HG03565 (cell line): ENCODE data around the gene S1PR3.

Experiments
- ATAC-seq: cut with Tn5 transposase; IDR thresholded peaks from one replicate; pipeline ENCODE4 v1.9.1; 2021; ENCODE audit warnings: mild to moderate bottlenecking, moderate library complexity; ENCODE audit not compliant: unreplicated experiment

S1PR3 gene

GRCh38 chr9:88968799-88969198 lies 22.5 kb upstream of the S1PR3 start:
- ATAC-seq: no peak

- ATAC-seq: no peak
Measured at GRCh38 chr9:88969646-88970373, 21.5 kb upstream of the S1PR3 start.

GRCh38 chr9:88971131-88971960 lies 19.9 kb upstream of the S1PR3 start:
- ATAC-seq: no peak

GRCh38 chr9:88972401-88972800 lies 18.9 kb upstream of the S1PR3 start:
- ATAC-seq: no peak

GRCh38 chr9:88973281-88974045 lies 17.8 kb upstream of the S1PR3 start:
- ATAC-seq: no peak

- ATAC-seq: no peak
Measured at GRCh38 chr9:88974641-88975040, 16.6 kb upstream of the S1PR3 start.

- ATAC-seq: no peak
Measured at GRCh38 chr9:88975966-88976889, 15.0 kb upstream of the S1PR3 start.

GRCh38 chr9:88976890-88977257 lies 14.4 kb upstream of the S1PR3 start:
- ATAC-seq: no peak

- ATAC-seq: no peak
Measured at GRCh38 chr9:88978034-88978433, 13.2 kb upstream of the S1PR3 start.

GRCh38 chr9:88979021-88979420 lies 12.2 kb upstream of the S1PR3 start:
- ATAC-seq: no peak

- ATAC-seq: no peak
Measured at GRCh38 chr9:88979791-88980190, 11.5 kb upstream of the S1PR3 start.

GRCh38 chr9:88980740-88981203 lies 10.5 kb upstream of the S1PR3 start:
- no peak for ATAC-seq

- no peak for ATAC-seq
Measured at GRCh38 chr9:88983865-88984542, 7.3 kb upstream of the S1PR3 start.

- no peak for ATAC-seq
Measured at GRCh38 chr9:88984543-88984883, 6.8 kb upstream of the S1PR3 start.

GRCh38 chr9:88985616-88986015 lies 5.7 kb upstream of the S1PR3 start:
- no peak for ATAC-seq

- no peak for ATAC-seq
Measured at GRCh38 chr9:88986776-88987175, 4.5 kb upstream of the S1PR3 start.

GRCh38 chr9:88987661-88988060 lies 3.6 kb upstream of the S1PR3 start:
- ATAC-seq: no peak

GRCh38 chr9:88988796-88989641 lies 2.2 kb upstream of the S1PR3 start:
- ATAC-seq: no peak
